ENCODE data around the gene TRIO. TPM values are rescaled to one million over a fixed set of nuclear protein-coding genes. Genes with fewer than 3 reads are reported as not detected.
"Not testable (repeated sequence)": the region's sequence is repeated elsewhere in the genome, so short reads cannot be mapped to it uniquely, and the experiment has no call there.

TRIO gene
- total RNA-seq, 2 experiments from 2014 or later = 3.6 to 4.6 TPM

DNA sequence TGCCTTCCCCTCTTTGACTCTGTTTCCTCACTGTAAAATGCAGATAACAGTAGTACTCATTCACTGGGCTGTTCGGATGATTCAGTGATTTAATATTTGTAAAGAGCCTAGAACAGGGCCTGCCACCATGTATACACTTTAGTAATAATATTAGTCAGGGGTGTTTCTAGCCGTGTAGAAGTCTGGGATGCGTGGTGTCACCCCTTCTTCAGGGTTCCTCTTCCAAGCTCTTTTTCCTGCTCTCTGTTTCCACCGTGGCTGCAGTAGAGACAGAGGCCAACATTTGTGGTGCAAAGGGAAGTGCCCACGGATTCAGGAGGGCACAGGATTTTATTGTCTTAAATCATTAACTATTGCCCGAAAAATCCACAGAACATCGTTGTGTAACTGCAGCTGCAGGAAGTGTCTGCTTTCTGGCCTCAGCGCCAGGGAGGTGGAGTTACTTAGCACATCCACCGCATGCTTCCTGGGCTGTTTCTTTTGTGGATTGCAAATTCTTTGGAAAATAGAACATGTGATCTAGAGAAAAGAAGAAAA lies 61.7 kb downstream of the TRIO start:
- H3K4me3 Mint-ChIP-seq = no peak overlapping the region
- peaks cover 23% of the 10 kb centered on the region for H3K27me3 Mint-ChIP-seq (ENCODE audit: low read depth)
- no peak for DNase-seq
- H3K9me3 Mint-ChIP-seq = no peaks in the 10 kb centered on the region
- CTCF ChIA-PET = no interaction called here
- H3K27ac Mint-ChIP-seq = no peak overlapping the region
- no peaks in the 10 kb centered on the region for H3K4me1 Mint-ChIP-seq (ENCODE audit: low read depth)
- intact Hi-C loops (cut with micrococcal nuclease) = no loop called here
- no peaks in the 10 kb centered on the region for H3K36me3 Mint-ChIP-seq (ENCODE audit: low read depth)

DNA sequence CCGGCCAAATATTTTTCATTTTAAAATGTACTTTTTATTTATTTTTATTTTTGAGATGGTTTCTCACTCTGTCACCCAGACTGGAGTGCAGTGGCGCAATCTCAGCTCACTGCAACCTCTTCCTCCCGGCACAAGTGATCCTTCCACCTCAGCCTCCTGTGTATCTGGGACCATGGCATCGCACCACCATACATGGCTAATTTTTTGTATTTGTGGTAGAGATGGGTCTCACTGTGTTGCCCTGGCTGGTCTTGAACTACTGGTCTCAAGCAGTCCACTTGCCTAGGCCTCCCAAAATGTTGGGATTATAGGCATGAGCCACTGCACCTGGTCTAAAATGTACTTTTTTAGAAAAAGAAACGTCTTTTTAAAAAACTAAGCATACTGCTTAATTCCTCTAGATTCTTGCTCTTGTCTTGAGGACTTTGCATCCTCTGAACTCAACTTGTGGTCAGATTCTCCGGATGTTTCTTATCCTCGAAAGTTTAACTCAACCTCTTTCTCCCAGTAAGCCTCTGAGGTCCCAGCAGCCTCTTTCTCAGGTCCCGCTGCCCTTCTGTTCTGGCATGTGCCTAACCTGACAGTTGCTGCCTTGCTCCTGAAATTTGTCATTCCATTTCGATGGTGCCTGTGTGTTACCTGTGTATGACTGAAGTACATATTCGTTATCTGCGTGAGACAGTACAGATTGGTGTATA lies 63.0 kb downstream of the TRIO start:
- Mint-ChIP-seq H3K27me3 (ENCODE audit: low read depth) (peaks cover 28% of the 10 kb centered on the region), H3K36me3 (ENCODE audit: low read depth) (no peaks in the 10 kb centered on the region), H3K27ac (no peak overlapping the region), H3K4me1 (ENCODE audit: low read depth) (no peaks in the 10 kb centered on the region), H3K9me3 (no peaks in the 10 kb centered on the region), H3K4me3 (no peak overlapping the region)
- no peak for DNase-seq
- intact Hi-C loops (cut with micrococcal nuclease) = no loop called here
- CTCF ChIA-PET = no interaction called here

DNA sequence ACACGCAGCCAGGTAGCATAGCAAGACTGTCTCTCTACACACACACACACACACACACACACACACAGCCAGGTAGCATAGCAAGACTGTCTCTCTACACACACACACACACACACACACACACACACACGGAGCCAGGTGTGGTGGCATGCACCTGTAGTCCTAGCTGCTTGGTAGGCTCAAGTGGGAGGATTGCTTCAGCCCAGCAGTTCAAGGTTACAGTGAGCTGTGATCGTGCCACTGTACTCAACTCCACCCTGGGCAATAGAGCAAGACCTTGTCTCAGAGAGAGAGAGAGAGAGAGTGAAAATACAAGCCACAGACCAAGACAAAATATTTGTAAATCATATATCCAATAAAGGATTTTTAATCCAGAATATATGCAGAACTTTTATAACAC lies 64.3 kb downstream of the TRIO start:
- H3K4me1 Mint-ChIP-seq (ENCODE audit: low read depth); DNase-seq; H3K27ac Mint-ChIP-seq; H3K36me3 Mint-ChIP-seq (ENCODE audit: low read depth); intact Hi-C loops (cut with micrococcal nuclease); H3K9me3 Mint-ChIP-seq; CTCF ChIA-PET; H3K4me3 Mint-ChIP-seq: not testable (repeated sequence)
- peaks cover 28% of the 10 kb centered on the region for H3K27me3 Mint-ChIP-seq (ENCODE audit: low read depth)

DNA sequence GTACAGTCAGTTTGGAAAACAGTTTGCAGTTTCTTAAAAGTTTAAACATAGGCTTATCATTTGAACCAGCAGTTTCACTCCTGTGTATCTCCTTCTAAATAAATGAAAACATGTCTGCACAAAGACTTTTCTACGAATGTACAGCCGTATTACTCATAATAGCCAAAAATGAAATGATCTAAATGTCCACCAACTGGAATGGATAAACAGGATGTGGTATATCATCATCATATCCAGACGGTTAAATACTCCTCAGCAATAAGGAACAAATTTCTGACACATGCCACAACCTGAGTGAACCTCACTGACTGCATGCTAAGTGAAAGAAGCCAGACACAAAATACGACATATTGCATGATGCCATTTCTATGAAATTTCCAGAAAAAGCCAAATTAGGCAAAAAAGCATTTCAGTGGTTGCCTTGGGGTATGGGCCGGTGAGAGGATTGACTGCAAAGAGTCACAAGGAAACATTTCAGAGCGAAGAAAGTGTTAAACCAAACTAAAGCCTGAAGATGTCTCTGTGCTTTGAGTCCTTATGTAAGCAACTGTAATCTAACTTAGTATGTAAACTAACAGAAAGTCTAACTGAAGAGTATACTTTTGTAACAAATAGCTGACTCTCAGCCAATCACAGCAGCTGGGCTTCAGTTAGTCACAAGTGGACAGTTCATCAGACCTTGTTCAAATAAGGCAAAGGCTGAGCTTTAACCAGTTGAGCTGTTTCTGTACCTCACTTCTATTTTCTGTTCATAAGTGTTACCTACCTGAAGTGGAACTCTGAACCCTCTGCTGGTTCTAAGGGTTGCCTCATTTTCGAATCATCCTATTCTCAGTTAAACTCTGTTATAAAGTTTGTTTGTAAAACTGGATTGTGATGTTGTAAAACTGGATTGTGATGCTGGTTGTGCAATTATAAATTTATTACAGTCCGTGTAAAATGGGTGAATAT lies 65.2 kb downstream of the TRIO start:
- Mint-ChIP-seq H3K36me3 (ENCODE audit: low read depth) (no peaks in the 10 kb centered on the region), H3K27ac (no peak overlapping the region), H3K4me3 (no peak overlapping the region), H3K9me3 (no peaks in the 10 kb centered on the region), H3K27me3 (ENCODE audit: low read depth) (peaks cover 28% of the 10 kb centered on the region), H3K4me1 (ENCODE audit: low read depth) (no peaks in the 10 kb centered on the region)
- intact Hi-C loops (cut with micrococcal nuclease) = no loop called here
- CTCF ChIA-PET = no interaction called here
- no peak for DNase-seq

DNA sequence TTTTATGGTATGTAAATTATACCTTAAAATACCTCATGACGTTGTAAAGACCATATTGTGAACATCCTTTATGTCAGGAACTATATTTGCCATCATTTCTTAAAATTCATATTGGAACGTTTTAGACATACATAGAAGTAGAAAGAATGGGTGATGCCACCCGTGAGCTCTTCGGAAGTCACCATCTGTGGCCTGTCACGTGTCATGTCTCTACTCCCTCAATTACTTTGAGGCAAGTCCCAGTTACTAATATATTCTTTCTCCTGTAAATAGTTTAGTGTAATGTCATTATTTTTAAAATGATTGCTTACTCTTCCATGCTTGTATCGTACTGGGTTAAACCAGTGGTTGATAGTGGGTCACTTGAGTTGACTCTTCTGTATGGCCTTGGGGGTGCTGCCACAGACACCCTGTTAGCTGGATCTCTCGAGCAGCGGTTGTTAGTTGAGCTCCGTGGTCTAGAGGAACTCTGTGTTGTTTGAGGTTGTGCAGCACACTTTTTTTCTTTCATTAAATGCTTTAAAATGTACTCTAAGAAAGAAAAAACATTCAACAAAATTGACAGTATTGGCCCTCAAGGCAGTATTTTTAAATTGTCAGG lies 66.2 kb downstream of the TRIO start:
- H3K27ac Mint-ChIP-seq = no peak overlapping the region
- H3K4me3 Mint-ChIP-seq = no peak overlapping the region
- DNase-seq = no peak
- CTCF ChIA-PET = no interaction called here
- intact Hi-C loops (cut with micrococcal nuclease) = no loop called here
- H3K4me1 Mint-ChIP-seq (ENCODE audit: low read depth) = no peaks in the 10 kb centered on the region
- no peaks in the 10 kb centered on the region for H3K9me3 Mint-ChIP-seq
- no peaks in the 10 kb centered on the region for H3K36me3 Mint-ChIP-seq (ENCODE audit: low read depth)
- H3K27me3 Mint-ChIP-seq (ENCODE audit: low read depth) = peaks cover 29% of the 10 kb centered on the region

DNA sequence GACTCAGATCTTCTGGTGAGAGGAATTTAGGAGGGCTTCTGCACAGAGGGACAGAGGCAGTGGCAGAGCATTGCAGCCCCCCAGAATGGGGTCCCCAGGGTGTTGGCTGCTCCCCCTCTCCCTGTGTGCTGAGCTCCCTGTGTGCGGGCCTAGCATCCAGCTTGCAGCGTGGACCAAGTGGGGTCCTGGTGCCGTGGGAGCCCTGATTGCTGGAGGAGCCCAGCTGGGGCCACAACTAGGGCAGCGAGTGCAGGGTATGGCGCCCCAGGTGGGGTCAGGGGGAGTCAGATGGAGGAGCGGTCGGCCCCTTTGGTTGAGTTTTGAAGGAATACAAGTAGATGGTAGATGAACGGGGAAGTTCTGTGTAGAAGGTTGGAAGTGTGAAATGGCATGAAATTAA lies 66.7 kb downstream of the TRIO start:
- Mint-ChIP-seq H3K4me3 (no peak overlapping the region), H3K4me1 (ENCODE audit: low read depth) (no peaks in the 10 kb centered on the region), H3K9me3 (no peaks in the 10 kb centered on the region), H3K27ac (no peak overlapping the region), H3K27me3 (ENCODE audit: low read depth) (peaks cover 27% of the 10 kb centered on the region), H3K36me3 (ENCODE audit: low read depth) (no peaks in the 10 kb centered on the region)
- intact Hi-C loops (cut with micrococcal nuclease) = loop anchor here (5.0 kb wide), 1 partner anchor 103 kb away; no protein-coding TSS in a partner anchor
- DNase-seq = no peak
- CTCF ChIA-PET = no interaction called here

DNA sequence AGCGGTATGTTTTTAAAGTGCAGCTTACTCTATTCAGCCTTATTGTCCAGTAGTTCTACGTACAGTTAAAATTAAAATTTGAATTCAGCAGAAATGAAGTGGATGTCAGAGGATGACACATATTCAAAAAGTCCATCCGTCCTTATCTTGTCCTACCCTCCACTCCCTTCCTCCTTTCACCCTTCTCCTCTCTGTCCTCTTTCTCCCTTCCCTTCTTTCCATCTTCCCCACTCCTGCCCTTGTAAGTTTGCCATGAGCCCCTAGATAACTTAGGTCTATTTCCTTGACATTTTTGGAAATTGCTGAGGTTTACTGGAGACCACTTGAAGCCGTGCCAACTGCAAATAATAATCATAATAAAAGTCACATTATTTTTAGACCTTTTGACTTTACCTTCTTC lies 67.6 kb downstream of the TRIO start:
- CTCF ChIA-PET = no interaction called here
- no peak overlapping the region for H3K4me3 Mint-ChIP-seq

DNA sequence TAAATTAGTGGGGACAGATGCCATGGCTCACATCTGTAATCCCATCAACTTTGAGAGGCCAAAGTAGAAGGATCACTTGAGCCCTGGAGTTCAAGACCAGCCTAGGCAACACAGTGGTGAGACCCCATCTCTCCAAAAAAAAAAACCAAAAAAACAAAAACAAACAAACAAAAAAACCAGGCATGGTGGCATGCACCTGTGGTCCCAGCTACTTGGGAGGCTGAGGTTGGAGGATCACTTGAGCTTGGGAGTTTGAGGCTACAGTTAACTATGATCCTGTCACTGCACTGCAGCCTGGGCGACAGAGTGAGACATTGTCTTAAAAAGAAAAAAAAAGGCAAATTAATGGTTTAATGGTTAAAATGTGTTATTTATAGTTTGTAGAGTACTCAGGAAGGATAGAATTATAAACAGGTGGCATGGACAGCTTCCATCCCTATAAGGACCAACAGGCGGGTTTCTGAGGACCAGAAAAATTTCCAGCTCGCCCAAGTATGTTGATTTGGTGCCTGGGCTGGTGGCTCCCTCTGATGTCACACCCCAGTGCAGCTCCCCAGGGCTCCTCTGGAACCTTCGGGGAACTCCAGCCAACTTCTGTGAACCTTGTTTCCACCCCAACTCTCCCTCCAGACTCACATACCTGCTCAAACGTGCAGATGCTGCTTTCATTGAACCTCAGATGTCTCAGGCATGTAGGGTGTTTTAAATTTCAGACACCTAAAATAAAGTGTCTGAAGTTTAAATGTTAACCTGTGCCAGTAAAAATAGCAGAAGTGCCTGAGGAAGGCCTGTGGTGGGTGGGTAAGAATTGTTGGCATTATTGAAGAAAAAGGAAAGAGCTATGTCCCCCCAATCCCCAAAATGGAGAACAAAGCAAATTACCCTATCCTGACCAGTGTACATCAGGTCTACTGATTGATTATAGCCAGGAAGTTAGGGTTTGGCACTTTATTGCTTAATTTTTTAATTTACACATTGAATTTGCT lies 69.0 kb downstream of the TRIO start:
- intact Hi-C loops (cut with micrococcal nuclease) = loop anchor here (2.0 to 5.0 kb wide), 2 partner anchors 59 to 105 kb away; no protein-coding TSS in a partner anchor
- Mint-ChIP-seq H3K4me3 (no peak overlapping the region), H3K27ac (no peak overlapping the region), H3K4me1 (ENCODE audit: low read depth) (no peaks in the 10 kb centered on the region), H3K9me3 (no peaks in the 10 kb centered on the region), H3K27me3 (ENCODE audit: low read depth) (peaks cover 25% of the 10 kb centered on the region), H3K36me3 (ENCODE audit: low read depth) (no peaks in the 10 kb centered on the region)
- DNase-seq = no peak
- CTCF ChIA-PET = no interaction called here

More for the DNA sequence above, 67.6 kb downstream of the TRIO start:
- DNase-seq = no peak
- Mint-ChIP-seq H3K27ac (no peak overlapping the region), H3K27me3 (ENCODE audit: low read depth) (peaks cover 26% of the 10 kb centered on the region), H3K4me1 (ENCODE audit: low read depth) (no peaks in the 10 kb centered on the region), H3K9me3 (no peaks in the 10 kb centered on the region), H3K36me3 (ENCODE audit: low read depth) (no peaks in the 10 kb centered on the region)
- intact Hi-C loops (cut with micrococcal nuclease) = loop anchor here (5.0 kb wide), 1 partner anchor 103 kb away; no protein-coding TSS in a partner anchor

DNA sequence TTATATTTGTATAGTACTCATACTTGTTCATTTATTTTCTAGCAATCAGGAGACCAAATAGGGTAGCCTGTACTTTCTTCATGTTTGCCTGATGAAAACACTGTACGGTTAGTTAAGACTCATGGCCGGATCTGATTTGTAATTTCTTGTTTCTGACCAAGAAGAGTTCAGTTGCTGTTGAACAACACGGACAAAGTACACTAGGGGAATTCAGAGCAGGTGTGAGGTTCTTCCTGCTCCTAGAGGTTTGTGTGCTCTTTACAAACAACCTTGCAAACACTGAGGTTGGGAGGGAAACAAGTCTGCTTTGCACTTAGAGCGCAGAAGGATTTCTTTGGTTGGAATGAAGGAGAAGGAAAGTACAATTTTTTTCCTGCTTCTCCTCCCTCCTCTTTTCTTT lies 69.7 kb downstream of the TRIO start:
- Mint-ChIP-seq H3K9me3 (no peaks in the 10 kb centered on the region), H3K4me3 (no peak overlapping the region), H3K36me3 (ENCODE audit: low read depth) (no peaks in the 10 kb centered on the region), H3K27ac (no peak overlapping the region), H3K27me3 (ENCODE audit: low read depth) (peaks cover 27% of the 10 kb centered on the region), H3K4me1 (ENCODE audit: low read depth) (no peaks in the 10 kb centered on the region)
- intact Hi-C loops (cut with micrococcal nuclease) = loop anchor here (2.0 to 5.0 kb wide), 2 partner anchors 58 to 106 kb away; no protein-coding TSS in a partner anchor
- CTCF ChIA-PET = interaction anchor here (0.6 kb wide), 1 partner anchor 45 kb away, joined by 3 read pairs; no protein-coding TSS in a partner anchor
- no peak for DNase-seq

DNA sequence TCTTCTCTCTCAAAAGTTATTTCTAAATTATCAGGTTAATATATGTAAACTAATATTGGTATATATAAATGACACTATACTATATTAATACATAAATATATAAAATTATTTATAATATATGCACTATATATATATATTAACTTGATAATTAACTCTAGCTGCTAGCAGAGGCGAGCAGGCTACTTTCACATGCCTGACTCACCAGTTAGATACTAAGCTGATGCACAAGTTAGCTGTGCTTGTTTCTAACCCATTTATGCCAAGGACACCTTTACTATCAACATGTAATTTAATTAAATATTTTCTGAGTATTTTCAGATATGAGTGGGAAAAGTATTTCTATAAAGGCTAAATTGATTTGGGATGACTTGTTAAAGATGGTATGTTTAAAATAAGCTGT lies 70.1 kb downstream of the TRIO start:
- intact Hi-C loops (cut with micrococcal nuclease) = loop anchor here (2.0 to 5.0 kb wide), 2 partner anchors 58 to 106 kb away; no protein-coding TSS in a partner anchor
- DNase-seq = no peak
- Mint-ChIP-seq H3K9me3 (no peaks in the 10 kb centered on the region), H3K36me3 (ENCODE audit: low read depth) (no peaks in the 10 kb centered on the region), H3K4me3 (no peak overlapping the region), H3K4me1 (ENCODE audit: low read depth) (no peaks in the 10 kb centered on the region), H3K27ac (no peak overlapping the region), H3K27me3 (ENCODE audit: low read depth) (peaks cover 24% of the 10 kb centered on the region)
- CTCF ChIA-PET = interaction anchor here (0.6 kb wide), 1 partner anchor 45 kb away, joined by 3 read pairs; no protein-coding TSS in a partner anchor

DNA sequence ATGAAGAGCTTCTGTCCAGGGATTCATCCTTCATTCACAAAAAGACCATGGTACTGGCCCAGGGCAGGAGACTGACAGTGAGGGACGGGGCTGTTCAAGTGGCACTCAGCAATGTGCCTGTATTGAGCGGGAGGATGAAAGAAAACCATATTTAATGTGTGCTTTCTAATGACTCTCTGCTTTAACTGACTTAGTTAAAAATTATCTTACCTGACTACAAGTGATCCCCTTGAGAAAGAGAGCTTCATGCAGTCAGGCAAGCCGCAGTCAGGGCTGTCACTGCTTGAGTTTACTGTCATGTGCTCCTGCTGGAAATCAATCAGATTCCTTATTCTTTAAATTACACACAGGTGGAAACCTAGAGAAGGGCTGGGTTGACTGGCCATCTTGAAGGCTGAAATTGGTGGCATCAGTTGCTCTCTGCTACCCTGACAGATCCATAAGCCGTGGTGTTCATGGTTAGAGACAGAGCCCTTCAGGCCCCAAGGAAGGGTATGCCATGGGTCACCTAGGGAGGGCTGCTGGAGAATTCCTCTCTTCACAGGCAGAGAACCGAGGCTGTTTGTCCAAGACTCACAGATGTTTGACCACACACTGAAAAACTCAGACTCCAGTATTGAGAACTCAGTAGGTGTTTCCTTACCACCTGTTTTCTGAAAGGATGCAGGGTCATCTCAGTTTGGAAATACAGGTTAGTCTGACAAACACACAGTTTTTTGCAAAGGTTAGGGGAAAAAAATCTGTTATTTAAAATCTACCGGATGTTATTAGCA lies 70.9 kb downstream of the TRIO start:
- Mint-ChIP-seq H3K27me3 (ENCODE audit: low read depth) (peaks cover 22% of the 10 kb centered on the region), H3K4me1 (ENCODE audit: low read depth) (no peaks in the 10 kb centered on the region), H3K36me3 (ENCODE audit: low read depth) (no peaks in the 10 kb centered on the region), H3K9me3 (no peaks in the 10 kb centered on the region), H3K4me3 (no peak overlapping the region), H3K27ac (no peak overlapping the region)
- CTCF ChIA-PET = no interaction called here
- DNase-seq = no peak
- intact Hi-C loops (cut with micrococcal nuclease) = loop anchor here (2.0 to 5.0 kb wide), 2 partner anchors 57 to 107 kb away; no protein-coding TSS in a partner anchor

Data from activated naive CD4-positive, alpha-beta T cell treated with anti-CD3 and anti-CD28 coated beads for 36 hours (primary cell).